GM12878 (cell line): Measurements from ENCODE around the gene DPYSL3. TPM values are rescaled to one million over a fixed set of nuclear protein-coding genes. Genes with fewer than 3 reads are reported as not detected.

ENCODE experiments used
- ATAC-seq: fragments of 200-7000 bp; cut with Tn5 transposase; 3 replicates; pipeline ENCODE4 v1.9.1; 2020; ENCODE audit warnings: mild to moderate bottlenecking, moderate library complexity
- BruUV-seq: library from RNA; stranded (reverse); fragments of 400-500 nt; replicated peaks from 2 replicates; lab custom pipeline; 2021; lab: Mats Ljungman, UMichigan
- CTCF ChIA-PET: fragments of 300-600 bp; sonication (Branson Sonifier 250); formaldehyde crosslinking; extraction: SDS; loops from one replicate; lab custom pipeline; 2021; ENCODE audit warnings: inconsistent platforms; lab: Yijun Ruan, JAX
- POLR2A ChIA-PET: fragments of 350-600 bp; formaldehyde crosslinking; extraction: SDS; loops from one replicate; lab custom pipeline; 2021; ENCODE audit warnings: inconsistent platforms; lab: Charles Lee
- RAD21 ChIA-PET: fragments of 300-600 bp; sonication (Branson Sonifier 250); formaldehyde crosslinking; loops from one replicate; lab custom pipeline; 2023; ENCODE audit warnings: antibody characterized with exemption; ENCODE audit not compliant: unreplicated experiment; lab: Charles Lee
- SMC1A ChIA-PET: fragments of 300-600 bp; sonication (Branson Sonifier 250); formaldehyde crosslinking; loops from one replicate; lab custom pipeline; 2023; ENCODE audit not compliant: unreplicated experiment, uncharacterized antibody; lab: Charles Lee
- DNase-seq: peaks from one replicate; pipeline ENCODE4 v3.0.0-alpha.2; 2011; ENCODE audit warnings: low read depth, low spot score
- FAIRE-seq: peaks from 3 replicates; lab custom pipeline; 2011; peaks lifted over from hg19 to GRCh38; lab: Jason Lieb, UNC
- H2AFZ ChIP-seq: 2 replicates; pipeline ENCODE4 v1.6.0; 2011; ENCODE audit warnings: low read depth, low read length, control low read depth; ENCODE audit not compliant: control insufficient read depth
- H3K27ac ChIP-seq: 2 replicates; pipeline ENCODE4 v1.5.1; 2011; ENCODE audit warnings: control low read depth; ENCODE audit not compliant: control insufficient read depth, insufficient read depth
- H3K27me3 ChIP-seq, 2 experiments: replicated peaks in 1 of 2; 2 replicates each; pipeline versions ENCODE4 v1.6.0 to v1.6.1; 2011; ENCODE audit warnings: low read length in 1 of 2; ENCODE audit not compliant: control insufficient read depth in 2 of 2, insufficient read depth in 2 of 2
- H3K36me3 ChIP-seq, 2 experiments: 2 replicates each; pipeline ENCODE4 v1.5.1; 2011; ENCODE audit warnings: low read length in 1 of 2; ENCODE audit not compliant: control insufficient read depth in 2 of 2, insufficient read depth in 2 of 2
- H3K4me1 ChIP-seq: 2 replicates; pipeline ENCODE4 v1.6.1; 2011; ENCODE audit warnings: mild to moderate bottlenecking, low read length, moderate library complexity, mixed read lengths; ENCODE audit not compliant: control insufficient read depth, insufficient read depth
- H3K4me2 ChIP-seq: 2 replicates; pipeline ENCODE4 v1.6.0; 2011; ENCODE audit warnings: control low read depth; ENCODE audit not compliant: control insufficient read depth, insufficient read depth
- H3K4me3 ChIP-seq: fragments of 200-600 bp; sonication (generic); 2 replicates; pipeline ENCODE4 v1.5.1; 2016
- H3K79me2 ChIP-seq: 2 replicates; pipeline ENCODE4 v1.6.0; 2011; ENCODE audit warnings: low read length; ENCODE audit not compliant: control insufficient read depth, insufficient read depth
- H3K9ac ChIP-seq: 2 replicates; pipeline ENCODE4 v1.8.0; 2011; ENCODE audit warnings: low read length, control low read depth, mixed read lengths; ENCODE audit not compliant: control insufficient read depth, insufficient read depth
- H3K9me3 ChIP-seq: replicated peaks from 3 replicates; pipeline ENCODE4 v1.5.1; 2011; ENCODE audit warnings: mild to moderate bottlenecking, low read length; ENCODE audit not compliant: control insufficient read depth, insufficient read depth
- H4K20me1 ChIP-seq: 2 replicates; pipeline ENCODE4 v1.6.0; 2011; ENCODE audit not compliant: control insufficient read depth, insufficient read depth
- CHD2 ChIP-seq: IDR thresholded peaks from 2 replicates; pipeline ENCODE4 v1.6.1; 2011; ENCODE audit warnings: low read depth, low read length, improper control_type of control experiment, borderline replicate concordance
- CTCF ChIP-seq, 3 experiments: IDR thresholded peaks in 2 of 3; conservative IDR thresholded peaks in 1 of 3; 2 replicates each; pipeline ENCODE4 v1.5.1; 2011; ENCODE audit warnings: low read depth in 3 of 3, low read length in 3 of 3, mild to moderate bottlenecking in 3 of 3, control low read depth in 2 of 3, moderate library complexity in 2 of 3, inconsistent platforms in 1 of 3, mixed read lengths in 1 of 3; ENCODE audit not compliant: control insufficient read depth in 2 of 3, insufficient read depth in 1 of 3; ENCODE audit errors: extremely low read depth in 1 of 3
- EP300 ChIP-seq, 2 experiments: fragments of 150-350 bp in 1 of 2; IDR thresholded peaks; 2 replicates each; pipeline ENCODE4 v1.6.1; 2011 to 2012; ENCODE audit warnings: low read depth in 2 of 2, low read length in 2 of 2, borderline replicate concordance in 1 of 2, improper control_type of control experiment in 1 of 2, inconsistent platforms in 1 of 2; ENCODE audit not compliant: control insufficient read depth in 1 of 2
- HDAC6 ChIP-seq: fragments of 200-600 bp; sonication (generic); IDR thresholded peaks from one replicate; pipeline ENCODE4 v1.8.0; 2017; ENCODE audit warnings: antibody characterized with exemption; ENCODE audit not compliant: unreplicated experiment
- SKIL ChIP-seq: fragments of 450-650 bp; IDR thresholded peaks from 2 replicates; pipeline ENCODE4 v1.6.1; 2017; ENCODE audit warnings: mild to moderate bottlenecking, low read depth, inconsistent platforms; ENCODE audit not compliant: poor library complexity, severe bottlenecking
- ZZZ3 ChIP-seq: IDR thresholded peaks from 2 replicates; pipeline ENCODE4 v1.6.1; 2011; ENCODE audit warnings: low read depth; ENCODE audit not compliant: control insufficient read depth, insufficient read length
- in situ Hi-C: fragments of 300-500 bp; cut with MboI; formaldehyde crosslinking; loops from 9 replicates; pipeline ENCODE4 v1.14.3; 2018; ENCODE audit warnings: mixed read lengths
- intact Hi-C: fragments of 100-400 bp; cut with micrococcal nuclease; formaldehyde crosslinking; loops from one replicate; pipeline ENCODE4 v1.14.2; 2022; ENCODE audit not compliant: unreplicated experiment
- polyA plus RNA-seq, 11 experiments: library from polyadenylated mRNA; depleted of rRNA in 4 of 11; unstranded in 6 of 11; stranded (reverse) in 5 of 11; fragments of >200 nt; fragmentation: Nextera tagmentation in 4 of 11; fragmentation: Illumina TruSeq in 1 of 11; extraction: Ambion mirVana in 4 of 11; extraction: Trizol in 1 of 11; gene quantifications; 1 replicate in 1 of 11; 2 replicates in 10 of 11; pipeline versions ENCODE4 v1.2.1 to v1.2.3, GENCODE V29; 2011 to 2016; ENCODE audit warnings: inconsistent platforms in 2 of 11, missing spikeins in 2 of 11, low read depth in 1 of 11
- total RNA-seq, 4 experiments: library from RNA; depleted of rRNA in 3 of 4; stranded (reverse); fragments of >200 nt in 3 of 4; fragmentation: Illumina TruSeq in 1 of 4; extraction: Trizol in 1 of 4; gene quantifications; 2 replicates each; pipeline versions ENCODE4 v1.2.1 to v1.2.3, GENCODE V29; 2013 to 2021

Gene DPYSL3
- total and polyA plus RNA-seq, 10 of the 15 experiments (the other 5 are each of a cell fraction or from before 2014, with no cell fraction given) = 0.08 to 1.5 (median 0.45) TPM; not detected in 1

GRCh38 chr5:147450606-147451005 lies 59.3 kb downstream of the DPYSL3 start:
- ChIA-PET RAD21 (no interaction called here), POLR2A (no interaction called here), SMC1A (no interaction called here), CTCF (interaction anchor here (0.7 to 2.2 kb wide), 3 partner anchors 14 to 125 kb away, joined by 3 to 8 read pairs (median 3); no protein-coding TSS in a partner anchor)
- Histone ChIP-seq H4K20me1 (no peaks in the 10 kb centered on the region), H2AFZ (no peak overlapping the region), H3K4me1 (no peaks in the 10 kb centered on the region), H3K27ac (no peak overlapping the region), H3K9ac (no peak overlapping the region), H3K27me3 (peaks cover 4 to 14% of the 10 kb centered on the region in 2 experiments), H3K79me2 (no peaks in the 10 kb centered on the region), H3K4me3 (no peak overlapping the region), H3K9me3 (no peaks in the 10 kb centered on the region; the same call in 2 of the 3 replicates), H3K4me2 (no peak overlapping the region), H3K36me3 (no peaks in the 10 kb centered on the region)
- DNase-seq (no peak), FAIRE-seq (no peak), ATAC-seq (no peak)
- TF ChIP-seq SKIL (no peak), CTCF (IDR thresholded peaks at IDR 0.05 in 2 of 3, conservative IDR thresholded peaks at IDR 0.05 in 1 of 3; ENCODE audit: control insufficient read depth in 2 of 3, extremely low read depth in 1 of 3, insufficient read depth in 1 of 3, low read depth in 3 of 3, low read length in 3 of 3) (no peak), HDAC6 (no peak), CHD2 (no peak), ZZZ3 (no peak), EP300 (IDR thresholded peaks at IDR 0.05; ENCODE audit: borderline replicate concordance in 1 of 2, control insufficient read depth in 1 of 2, low read depth in 2 of 2, low read length in 2 of 2) (no peak)
- no TSS peak for BruUV-seq
- in situ Hi-C loops = loop anchor here (5.0 kb wide), 1 partner anchor 112 kb away; no protein-coding TSS in a partner anchor
- intact Hi-C loops = loop anchor here (10.0 kb wide), 1 partner anchor 374 kb away; no protein-coding TSS in a partner anchor
